Mesenchymal stem cell (in vitro differentiated cells and primary cell): Measurements from ENCODE around the gene DRD1.

Experiments
- DNase-seq: peaks from one replicate; pipeline ENCODE4 v3.0.0-alpha.2; 2013
- H2AFZ ChIP-seq: one replicate; pipeline ENCODE4 v1.6.1; 2013; ENCODE audit warnings: low read depth, mild to moderate bottlenecking, control low read depth, inconsistent platforms, low read length, moderate library complexity
- H2AK5ac ChIP-seq: 2 replicates; pipeline ENCODE4 v1.6.1; 2013; ENCODE audit warnings: low read length, moderate library complexity, mild to moderate bottlenecking, inconsistent platforms; ENCODE audit not compliant: severe bottlenecking
- H2BK120ac ChIP-seq: one replicate; pipeline ENCODE4 v1.6.1; 2013; ENCODE audit warnings: low read depth, mild to moderate bottlenecking, inconsistent platforms, low read length, moderate library complexity
- H2BK12ac ChIP-seq, 2 experiments: one replicate each; pipeline ENCODE4 v1.6.1; 2013; ENCODE audit warnings: inconsistent platforms in 2 of 2, low read length in 2 of 2, mild to moderate bottlenecking in 2 of 2, moderate library complexity in 2 of 2, control low read depth in 1 of 2
- H2BK15ac ChIP-seq: one replicate; pipeline ENCODE4 v1.6.1; 2013; ENCODE audit warnings: mild to moderate bottlenecking, low read depth, inconsistent platforms; ENCODE audit not compliant: poor library complexity, severe bottlenecking
- H2BK5ac ChIP-seq: 2 replicates; pipeline ENCODE4 v1.6.1; 2013; ENCODE audit warnings: low read depth, mild to moderate bottlenecking, low read length, control low read depth, inconsistent platforms; ENCODE audit not compliant: poor library complexity, severe bottlenecking
- H3K14ac ChIP-seq, 2 experiments: one replicate each; pipeline ENCODE4 v1.6.1; 2013; ENCODE audit warnings: inconsistent platforms in 2 of 2, low read length in 2 of 2, control low read depth in 1 of 2, mild to moderate bottlenecking in 1 of 2, moderate library complexity in 1 of 2
- H3K18ac ChIP-seq, 2 experiments: one replicate each; pipeline ENCODE4 v1.6.1; 2013; ENCODE audit warnings: inconsistent platforms in 2 of 2, low read length in 2 of 2, control low read depth in 1 of 2, low read depth in 1 of 2, mild to moderate bottlenecking in 1 of 2
- H3K23ac ChIP-seq, 2 experiments: one replicate each; pipeline ENCODE4 v1.6.1; 2013; ENCODE audit warnings: inconsistent platforms in 2 of 2, low read length in 2 of 2, mild to moderate bottlenecking in 2 of 2, moderate library complexity in 2 of 2, control low read depth in 1 of 2
- H3K27ac ChIP-seq: 2 replicates; pipeline ENCODE4 v1.5.1; 2013; ENCODE audit warnings: mild to moderate bottlenecking, moderate library complexity, low read length, control low read depth, inconsistent platforms; ENCODE audit not compliant: poor library complexity, severe bottlenecking
- H3K27me3 ChIP-seq, 2 experiments: 2 replicates each; pipeline versions ENCODE4 v1.6.1 to v1.7.0; 2013; ENCODE audit warnings: low read length in 2 of 2, mild to moderate bottlenecking in 2 of 2, moderate library complexity in 2 of 2, control low read depth in 1 of 2, inconsistent platforms in 1 of 2; ENCODE audit not compliant: control insufficient read depth in 1 of 2, insufficient read depth in 1 of 2
- H3K36me3 ChIP-seq, 2 experiments: 2 replicates each; pipeline versions ENCODE4 v1.6.1 to v1.7.0; 2013; ENCODE audit warnings: low read length in 2 of 2, control low read depth in 1 of 2, inconsistent platforms in 1 of 2, low read depth in 1 of 2, mild to moderate bottlenecking in 1 of 2; ENCODE audit not compliant: insufficient read depth in 2 of 2, control insufficient read depth in 1 of 2
- H3K4ac ChIP-seq, 2 experiments: one replicate each; pipeline ENCODE4 v1.6.1; 2013; ENCODE audit warnings: inconsistent platforms in 2 of 2, low read length in 2 of 2, mild to moderate bottlenecking in 2 of 2, moderate library complexity in 2 of 2, control low read depth in 1 of 2, low read depth in 1 of 2
- H3K4me1 ChIP-seq: 2 replicates; pipeline ENCODE4 v1.6.1; 2013; ENCODE audit warnings: low read depth, low read length, control low read depth; ENCODE audit not compliant: control insufficient read depth, insufficient read depth
- H3K4me2 ChIP-seq: 2 replicates; pipeline ENCODE4 v1.6.1; 2013; ENCODE audit warnings: low read length, mild to moderate bottlenecking, inconsistent platforms; ENCODE audit not compliant: poor library complexity, severe bottlenecking
- H3K4me3 ChIP-seq, 2 experiments: 2 replicates each; pipeline versions ENCODE4 v1.5.1 to v1.7.0; 2013; ENCODE audit warnings: low read length in 2 of 2, mild to moderate bottlenecking in 2 of 2, control low read depth in 1 of 2, low read depth in 1 of 2; ENCODE audit not compliant: insufficient read depth in 1 of 2
- H3K79me1 ChIP-seq: replicated peaks from 2 replicates; pipeline ENCODE4 v1.6.1; 2013; ENCODE audit warnings: mild to moderate bottlenecking, control low read depth, low read length, inconsistent platforms; ENCODE audit not compliant: poor library complexity, severe bottlenecking
- H3K9ac ChIP-seq: 2 replicates; pipeline ENCODE4 v1.7.0; 2013; ENCODE audit warnings: mild to moderate bottlenecking, low read length, moderate library complexity
- H3K9me3 ChIP-seq: 2 replicates; pipeline ENCODE4 v1.7.0; 2013; ENCODE audit warnings: mild to moderate bottlenecking, low read length; ENCODE audit not compliant: control insufficient read depth
- H4K8ac ChIP-seq: one replicate; pipeline ENCODE4 v1.6.1; 2013; ENCODE audit warnings: inconsistent platforms, mild to moderate bottlenecking, low read length, moderate library complexity
- H4K91ac ChIP-seq: one replicate; pipeline ENCODE4 v1.6.1; 2013; ENCODE audit warnings: mild to moderate bottlenecking, low read length, inconsistent platforms
- WGBS: methylation state at CpG from one replicate; pipeline ENCODE4 v1.1.7; 2013; ENCODE audit warnings: mixed read lengths; 5-methylcytosine and 5-hydroxymethylcytosine counted together

The DRD1 gene

GRCh38 chr5:175484322-175484721, 40.3 kb upstream of the DRD1 start:
- H3K18ac ChIP-seq = no peak overlapping the region
- H3K23ac ChIP-seq = no peak overlapping the region
- no peak overlapping the region for H3K4me3 ChIP-seq
- no peak overlapping the region for H2BK12ac ChIP-seq
- H2BK120ac ChIP-seq = no peak overlapping the region
- no peak for DNase-seq
- no peak overlapping the region for H2BK15ac ChIP-seq
- 98% methylated on average over 26 of the region's 26 CpGs for WGBS
- H3K9ac ChIP-seq = no peak overlapping the region
- H3K14ac ChIP-seq = no peak overlapping the region
- no peak overlapping the region for H4K91ac ChIP-seq
- no peak overlapping the region for H2BK5ac ChIP-seq
- no peak overlapping the region for H3K4ac ChIP-seq
- H3K9me3 ChIP-seq = no peaks in the 10 kb centered on the region
- no peak overlapping the region for H3K4me2 ChIP-seq
- no peaks in the 10 kb centered on the region for H3K27me3 ChIP-seq
- no peak overlapping the region for H3K27ac ChIP-seq
- H3K79me1 ChIP-seq = peaks cover 11% of the 10 kb centered on the region
- peaks cover 6% of the 10 kb centered on the region for H3K4me1 ChIP-seq
- H3K36me3 ChIP-seq = peaks cover 32 to 53% of the 10 kb centered on the region in 2 experiments
- no peak overlapping the region for H2AFZ ChIP-seq
- H4K8ac ChIP-seq = no peak overlapping the region
- H2AK5ac ChIP-seq = no peak overlapping the region

GRCh38 chr5:175483337-175483736, 39.4 kb upstream of the DRD1 start:
- DNase-seq = no peak
- Histone ChIP-seq H2BK120ac (no peak overlapping the region), H2BK5ac (no peak overlapping the region), H3K79me1 (peaks cover 11% of the 10 kb centered on the region), H3K4me2 (no peak overlapping the region), H3K27ac (no peak overlapping the region), H2AFZ (no peak overlapping the region), H4K8ac (no peak overlapping the region), H2AK5ac (no peak overlapping the region), H2BK12ac (no peak overlapping the region), H3K4me3 (no peak overlapping the region), H3K14ac (no peak overlapping the region), H3K23ac (no peak overlapping the region), H3K9me3 (no peaks in the 10 kb centered on the region), H3K4ac (no peak overlapping the region), H3K36me3 (peaks cover 28 to 48% of the 10 kb centered on the region in 2 experiments), H4K91ac (no peak overlapping the region), H3K4me1 (peaks cover 6% of the 10 kb centered on the region), H3K18ac (no peak overlapping the region), H3K9ac (no peak overlapping the region), H2BK15ac (no peak overlapping the region), H3K27me3 (no peaks in the 10 kb centered on the region)
- WGBS = 90% methylated on average over 8 of the region's 8 CpGs

- H4K8ac ChIP-seq = peak overlapping the region; percentile 92
- H4K91ac ChIP-seq = peak overlapping the region; percentile 53
- H3K4ac ChIP-seq = peak overlapping the region; percentile 18 to 88
- H3K23ac ChIP-seq = peak overlapping the region in 1 of 2 experiments; percentile 61
- peaks cover 9% of the 10 kb centered on the region for H3K4me1 ChIP-seq
- no peak overlapping the region for H2BK5ac ChIP-seq
- peaks cover 4 to 5% of the 10 kb centered on the region in 2 experiments for H3K27me3 ChIP-seq
- 35% methylated on average over 9 of the region's 13 CpGs for WGBS
- peak overlapping the region in 1 of 2 experiments; percentile 81 for H3K14ac ChIP-seq
- H2BK15ac ChIP-seq = no peak overlapping the region
- peak overlapping the region; percentile 52 for H3K27ac ChIP-seq
- H3K18ac ChIP-seq = peak overlapping the region; percentile 91 to 99
- peak overlapping the region; percentile 87 to 96 for H3K4me3 ChIP-seq
- no peak overlapping the region for H2BK120ac ChIP-seq
- H2AFZ ChIP-seq = peak overlapping the region; percentile 81
- H3K36me3 ChIP-seq = peaks cover 14 to 33% of the 10 kb centered on the region in 2 experiments
- peak overlapping the region; percentile 91 for H3K9ac ChIP-seq
- H3K79me1 ChIP-seq = peaks cover 4% of the 10 kb centered on the region
- no peak for DNase-seq
- H3K9me3 ChIP-seq = no peaks in the 10 kb centered on the region
- H3K4me2 ChIP-seq = peak overlapping the region; percentile 92
- H2BK12ac ChIP-seq = peak overlapping the region in 1 of 2 experiments; percentile 1
- H2AK5ac ChIP-seq = peak overlapping the region; percentile 57
These were observed 35.3 kb upstream of the DRD1 start for GRCh38 chr5:175479125-175479881.

GRCh38 chr5:175478384-175479124, 34.6 kb upstream of the DRD1 start, which contains the start of gene SFXN1:
SFXN1 (plus strand) TSS chr5:175478560; CDS start chr5:175492104, 13,544 bp downstream.
- DNase-seq = peak; percentile 70
- Histone ChIP-seq H4K8ac (peak within 1 kb of the TSS; percentile 92), H3K9ac (peak within 1 kb of the TSS; percentile 91), H3K14ac (peak within 1 kb of the TSS in 1 of 2 experiments; percentile 97), H3K23ac (peak within 1 kb of the TSS in 1 of 2 experiments; percentile 78), H3K18ac (peak within 1 kb of the TSS; percentile 91 to 99), H3K4me3 (peak within 1 kb of the TSS; percentile 87 to 96), H3K36me3 (peaks cover 6 to 28% of the 10 kb centered on the region in 2 experiments), H2AFZ (peak within 1 kb of the TSS; percentile 96), H3K4ac (peak within 1 kb of the TSS; percentile 49 to 88), H2BK120ac (peak within 1 kb of the TSS; percentile 68), H3K79me1 (peaks cover 1% of the 10 kb centered on the region), H2BK15ac (peak within 1 kb of the TSS; percentile 54), H2BK12ac (peak within 1 kb of the TSS in 1 of 2 experiments; percentile 1), H2AK5ac (peak within 1 kb of the TSS; percentile 57), H3K4me2 (peak within 1 kb of the TSS; percentile 92), H3K4me1 (peaks cover 7% of the 10 kb centered on the region), H3K27ac (peak within 1 kb of the TSS; percentile 52), H3K9me3 (no peaks in the 10 kb centered on the region), H3K27me3 (peaks cover 4 to 9% of the 10 kb centered on the region in 2 experiments), H4K91ac (peak within 1 kb of the TSS; percentile 53), H2BK5ac (no peak within 1 kb of the TSS)
- WGBS = under 1% methylated on average over 68 of the region's 94 CpGs
